Ovary (tissue), 3 donors: ENCODE results near the gene INTS2.

Source experiments
- CTCF ChIP-seq, 3 donors: fragments of 450-650 bp in 2 of 3; fragments of 200-600 bp in 1 of 3; IDR thresholded peaks; one replicate each; pipeline versions ENCODE4 v1.5.1 to v1.8.0; 2016 to 2022; ENCODE audit warnings: antibody characterized with exemption in 3 of 3, mild to moderate bottlenecking in 1 of 3
- POLR2A ChIP-seq: fragments of 450-650 bp; IDR thresholded peaks from one replicate; pipeline ENCODE4 v1.6.1; 2017; ENCODE audit warnings: antibody characterized with exemption, mild to moderate bottlenecking, moderate library complexity
- donor health status: DM: no; HTN: no; CAD: no.

- TF ChIP-seq CTCF (IDR thresholded peaks at IDR 0.05) (no peak), POLR2A (no peak)
Measured at GRCh38 chr17:61970030-61970429, 42.2 kb upstream of the INTS2 start.
